Astrocyte (in vitro differentiated cells and primary cell): ENCODE data around the gene ATG2B. TPM values are rescaled to one million over a fixed set of nuclear protein-coding genes. Genes with fewer than 3 reads are reported as not detected.

Source experiments
- DNase-seq: peaks from one replicate; pipeline ENCODE4 v3.0.0-alpha.2; 2010; ENCODE audit warnings: low read depth
- FAIRE-seq: peaks from 2 replicates; lab custom pipeline; 2011; peaks lifted over from hg19 to GRCh38; lab: Jason Lieb, UNC
- H2AFZ ChIP-seq: 2 replicates; pipeline ENCODE4 v1.6.0; 2012; ENCODE audit warnings: low read depth, low read length, inconsistent platforms
- H3K27ac ChIP-seq: 2 replicates; pipeline ENCODE4 v1.5.1; 2011; ENCODE audit warnings: low read depth, low read length, inconsistent platforms
- H3K27me3 ChIP-seq: 2 replicates; pipeline ENCODE4 v1.6.0; 2011; ENCODE audit warnings: low read length, inconsistent platforms; ENCODE audit not compliant: insufficient read depth
- H3K36me3 ChIP-seq: 2 replicates; pipeline ENCODE4 v1.5.1; 2011; ENCODE audit warnings: low read length, inconsistent platforms; ENCODE audit not compliant: insufficient read depth
- H3K4me1 ChIP-seq: 2 replicates; pipeline ENCODE4 v1.5.1; 2011; ENCODE audit warnings: low read length, inconsistent platforms; ENCODE audit not compliant: insufficient read depth
- H3K4me2 ChIP-seq: 2 replicates; pipeline ENCODE4 v1.6.0; 2012; ENCODE audit warnings: low read length, inconsistent platforms
- H3K4me3 ChIP-seq: 2 replicates; pipeline ENCODE4 v1.5.1; 2011; ENCODE audit warnings: low read depth, mild to moderate bottlenecking, low read length, inconsistent platforms; ENCODE audit not compliant: insufficient read depth
- H3K79me2 ChIP-seq: 2 replicates; pipeline ENCODE4 v1.6.0; 2012; ENCODE audit warnings: mild to moderate bottlenecking, low read length, inconsistent platforms; ENCODE audit not compliant: insufficient read depth
- H3K9ac ChIP-seq: 2 replicates; pipeline ENCODE4 v1.6.0; 2012; ENCODE audit warnings: mild to moderate bottlenecking, low read length, inconsistent platforms
- H3K9me3 ChIP-seq: 2 replicates; pipeline ENCODE4 v1.5.1; 2012; ENCODE audit warnings: low read depth, mild to moderate bottlenecking, low read length, inconsistent platforms; ENCODE audit not compliant: insufficient read depth
- H4K20me1 ChIP-seq: 2 replicates; pipeline ENCODE4 v1.6.0; 2012; ENCODE audit warnings: low read length, inconsistent platforms; ENCODE audit not compliant: insufficient read depth
- H3K27ac Mint-ChIP-seq: one replicate; pipeline ENCODE4 v1.8.0; 2021; ENCODE audit warnings: mild to moderate bottlenecking, mixed read lengths; ENCODE audit not compliant: unreplicated experiment
- H3K27me3 Mint-ChIP-seq: one replicate; pipeline ENCODE4 v1.8.0; 2021; ENCODE audit warnings: low read depth, mixed read lengths; ENCODE audit not compliant: unreplicated experiment
- H3K36me3 Mint-ChIP-seq: one replicate; pipeline ENCODE4 v1.8.0; 2021; ENCODE audit warnings: low read depth, mixed read lengths; ENCODE audit not compliant: unreplicated experiment
- H3K4me1 Mint-ChIP-seq: one replicate; pipeline ENCODE4 v1.8.0; 2021; ENCODE audit warnings: low read depth, mixed read lengths; ENCODE audit not compliant: unreplicated experiment
- H3K4me3 Mint-ChIP-seq: one replicate; pipeline ENCODE4 v1.8.0; 2021; ENCODE audit warnings: mild to moderate bottlenecking, moderate library complexity, mixed read lengths; ENCODE audit not compliant: unreplicated experiment
- H3K9me3 Mint-ChIP-seq: one replicate; pipeline ENCODE4 v1.8.0; 2021; ENCODE audit warnings: mild to moderate bottlenecking, mixed read lengths; ENCODE audit not compliant: unreplicated experiment
- EZH2 ChIP-seq: IDR thresholded peaks from 2 replicates; pipeline ENCODE4 v1.6.1; 2012; ENCODE audit warnings: mild to moderate bottlenecking, low read length, inconsistent platforms; ENCODE audit not compliant: insufficient read depth
- total RNA-seq: library from RNA; stranded (reverse); gene quantifications from 2 replicates; pipeline ENCODE4 v1.2.1, GENCODE V29; 2021
- TF ChIP-seq, protein P1 (sequence below): IDR thresholded peaks from 2 replicates; pipeline ENCODE4 v1.5.1; 2011; ENCODE audit warnings: low read depth, mild to moderate bottlenecking, inconsistent platforms, low read length, moderate library complexity; ENCODE audit not compliant: insufficient read depth

Gene ATG2B
- total RNA-seq, 1 donor from 2014 or later = 14.2 TPM

DNA sequence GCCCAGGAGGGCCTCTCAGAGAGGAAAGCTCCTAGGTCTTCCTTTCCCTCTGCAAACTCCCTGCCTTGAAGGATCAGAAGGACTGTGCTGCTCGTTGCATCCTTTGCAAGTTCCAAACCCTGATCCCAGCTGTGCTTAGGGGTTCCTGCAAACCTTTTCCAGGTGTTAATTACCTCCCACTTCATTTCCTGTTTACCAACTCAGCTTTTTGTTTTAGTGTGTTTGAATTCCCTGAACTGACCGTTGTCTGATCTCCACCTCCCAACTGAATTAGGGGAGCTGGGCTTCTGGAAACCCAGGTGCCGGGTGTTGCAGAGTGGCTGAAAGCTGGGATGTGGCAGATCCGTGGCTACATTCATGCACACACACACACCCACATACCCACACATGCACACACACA lies 127.7 kb downstream of the ATG2B start:
- DNase-seq (no peak), FAIRE-seq (no peak)
- Mint-ChIP-seq H3K36me3 (peaks cover 1% of the 10 kb centered on the region), H3K27me3 (peaks cover 35% of the 10 kb centered on the region), H3K27ac (no peak overlapping the region), H3K9me3 (peaks cover 3% of the 10 kb centered on the region), H3K4me1 (peaks cover 4% of the 10 kb centered on the region), H3K4me3 (no peak overlapping the region)
- Histone ChIP-seq H3K27ac (no peak overlapping the region), H2AFZ (no peak overlapping the region), H3K27me3 (no peaks in the 10 kb centered on the region), H3K4me1 (no peaks in the 10 kb centered on the region), H3K36me3 (no peaks in the 10 kb centered on the region), H4K20me1 (no peaks in the 10 kb centered on the region), H3K4me3 (no peak overlapping the region), H3K4me2 (no peak overlapping the region), H3K9ac (no peak overlapping the region), H3K9me3 (no peaks in the 10 kb centered on the region), H3K79me2 (no peaks in the 10 kb centered on the region)
- TF ChIP-seq EZH2 = no peak
- TF ChIP-seq, protein P1, sequence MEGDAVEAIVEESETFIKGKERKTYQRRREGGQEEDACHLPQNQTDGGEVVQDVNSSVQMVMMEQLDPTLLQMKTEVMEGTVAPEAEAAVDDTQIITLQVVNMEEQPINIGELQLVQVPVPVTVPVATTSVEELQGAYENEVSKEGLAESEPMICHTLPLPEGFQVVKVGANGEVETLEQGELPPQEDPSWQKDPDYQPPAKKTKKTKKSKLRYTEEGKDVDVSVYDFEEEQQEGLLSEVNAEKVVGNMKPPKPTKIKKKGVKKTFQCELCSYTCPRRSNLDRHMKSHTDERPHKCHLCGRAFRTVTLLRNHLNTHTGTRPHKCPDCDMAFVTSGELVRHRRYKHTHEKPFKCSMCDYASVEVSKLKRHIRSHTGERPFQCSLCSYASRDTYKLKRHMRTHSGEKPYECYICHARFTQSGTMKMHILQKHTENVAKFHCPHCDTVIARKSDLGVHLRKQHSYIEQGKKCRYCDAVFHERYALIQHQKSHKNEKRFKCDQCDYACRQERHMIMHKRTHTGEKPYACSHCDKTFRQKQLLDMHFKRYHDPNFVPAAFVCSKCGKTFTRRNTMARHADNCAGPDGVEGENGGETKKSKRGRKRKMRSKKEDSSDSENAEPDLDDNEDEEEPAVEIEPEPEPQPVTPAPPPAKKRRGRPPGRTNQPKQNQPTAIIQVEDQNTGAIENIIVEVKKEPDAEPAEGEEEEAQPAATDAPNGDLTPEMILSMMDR = no peak

DNA sequence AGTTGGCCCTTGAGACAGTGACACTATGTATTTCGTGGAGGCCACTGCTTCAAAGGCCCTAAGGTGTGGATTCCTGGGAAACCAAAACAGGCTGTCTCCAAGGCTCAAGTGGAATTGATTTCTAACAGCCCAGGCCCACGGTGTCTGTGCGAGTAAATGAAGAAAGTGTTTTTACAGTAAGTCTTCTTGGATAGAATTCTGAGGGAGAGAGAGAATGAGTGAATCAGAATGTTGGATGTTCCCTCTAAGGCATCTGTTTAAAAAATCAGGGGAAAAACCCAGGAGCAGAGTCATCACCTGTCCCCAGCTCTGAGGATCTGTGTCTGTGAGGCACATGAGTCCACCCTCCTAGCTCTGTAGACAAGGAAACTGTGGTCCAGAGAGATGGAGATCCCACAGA lies 129.5 kb downstream of the ATG2B start:
- no peak overlapping the region for H3K27ac ChIP-seq

DNA sequence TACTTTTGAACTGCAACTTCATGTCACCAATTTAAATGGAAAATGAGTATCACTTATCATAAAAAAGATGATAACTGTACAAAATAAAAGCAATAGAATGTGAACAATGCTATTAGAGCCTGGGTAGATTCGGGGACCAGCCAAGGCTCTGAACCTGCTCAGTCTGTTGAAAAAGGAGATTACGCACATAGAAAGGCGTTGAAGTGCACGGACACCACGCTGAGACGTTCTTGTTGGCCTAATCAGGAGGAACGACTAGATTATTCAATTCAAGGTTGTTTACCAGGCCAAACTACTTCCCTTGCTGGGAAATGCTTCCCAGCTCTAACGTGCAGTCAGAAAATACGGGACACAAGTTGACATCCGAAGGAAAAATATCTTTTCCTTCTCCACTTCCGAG lies 130.6 kb downstream of the ATG2B start:
- H3K4me1 ChIP-seq = no peaks in the 10 kb centered on the region
- H3K27ac ChIP-seq = no peak overlapping the region
- no peak overlapping the region for H3K9ac ChIP-seq
- peaks cover 4% of the 10 kb centered on the region for H3K4me1 Mint-ChIP-seq
- no peak overlapping the region for H3K4me3 Mint-ChIP-seq
- no peaks in the 10 kb centered on the region for H3K36me3 ChIP-seq
- TF ChIP-seq EZH2 = no peak
- TF ChIP-seq, protein P1 = no peak
- peaks cover 1% of the 10 kb centered on the region for H3K36me3 Mint-ChIP-seq
- no peaks in the 10 kb centered on the region for H3K27me3 ChIP-seq
- H3K9me3 ChIP-seq = no peaks in the 10 kb centered on the region
- no peak overlapping the region for H2AFZ ChIP-seq
- H3K4me2 ChIP-seq = no peak overlapping the region
- no peaks in the 10 kb centered on the region for H3K79me2 ChIP-seq
- no peak overlapping the region for H3K4me3 ChIP-seq
- DNase-seq = no peak
- no peaks in the 10 kb centered on the region for H4K20me1 ChIP-seq
- FAIRE-seq = no peak
- H3K27ac Mint-ChIP-seq = no peak overlapping the region
- H3K9me3 Mint-ChIP-seq = peaks cover 3% of the 10 kb centered on the region
- peaks cover 26% of the 10 kb centered on the region for H3K27me3 Mint-ChIP-seq

More for the DNA sequence above, 129.5 kb downstream of the ATG2B start:
- no peaks in the 10 kb centered on the region for H3K79me2 ChIP-seq
- H3K36me3 ChIP-seq = no peaks in the 10 kb centered on the region
- H3K4me1 ChIP-seq = no peaks in the 10 kb centered on the region
- H3K4me3 ChIP-seq = no peak overlapping the region
- Mint-ChIP-seq H3K36me3 (peaks cover 1% of the 10 kb centered on the region), H3K4me3 (no peak overlapping the region), H3K9me3 (no peaks in the 10 kb centered on the region), H3K27ac (no peak overlapping the region), H3K4me1 (peaks cover 4% of the 10 kb centered on the region), H3K27me3 (peaks cover 26% of the 10 kb centered on the region)
- H4K20me1 ChIP-seq = no peaks in the 10 kb centered on the region
- DNase-seq (no peak), FAIRE-seq (no peak)
- TF ChIP-seq EZH2 = no peak
- TF ChIP-seq, protein P1 = no peak
- H3K9ac ChIP-seq = no peak overlapping the region
- H3K27me3 ChIP-seq = no peaks in the 10 kb centered on the region
- no peak overlapping the region for H3K4me2 ChIP-seq
- H2AFZ ChIP-seq = no peak overlapping the region
- H3K9me3 ChIP-seq = no peaks in the 10 kb centered on the region
